IMR-90 (cell line): ENCODE results near the gene TIRAP.

Experiments
- BHLHE40 ChIP-seq: fragments of 150-350 bp; IDR thresholded peaks from 2 replicates; pipeline ENCODE4 v1.6.1; 2016; ENCODE audit warnings: mild to moderate bottlenecking, low read depth, low read length
- CEBPB ChIP-seq: IDR thresholded peaks from 2 replicates; pipeline ENCODE4 v1.6.1; 2012; ENCODE audit warnings: low read depth, low read length, improper control_type of control experiment
- CHD1 ChIP-seq: IDR thresholded peaks from 2 replicates; pipeline ENCODE4 v1.6.1; 2012; ENCODE audit warnings: low read depth, low read length, improper control_type of control experiment
- CTCF ChIP-seq: conservative IDR thresholded peaks from 2 replicates; pipeline ENCODE4 v1.5.1; 2012; ENCODE audit warnings: mild to moderate bottlenecking, low read depth, low read length, improper control_type of control experiment
- FOS ChIP-seq: fragments of 150-350 bp; IDR thresholded peaks from 2 replicates; pipeline ENCODE4 v1.6.1; 2016; ENCODE audit warnings: low read depth, low read length
- MAFK ChIP-seq: IDR thresholded peaks from 2 replicates; pipeline ENCODE4 v1.6.1; 2012; ENCODE audit warnings: low read depth, low read length, improper control_type of control experiment
- MXI1 ChIP-seq: IDR thresholded peaks from 2 replicates; pipeline ENCODE4 v1.6.1; 2012; ENCODE audit warnings: low read depth, mild to moderate bottlenecking, low read length, moderate library complexity, borderline replicate concordance
- NFE2L2 ChIP-seq: fragments of 150-350 bp; IDR thresholded peaks from 2 replicates; pipeline ENCODE4 v1.6.1; 2016; ENCODE audit warnings: low read depth, mild to moderate bottlenecking, low read length
- POLR2A ChIP-seq: IDR thresholded peaks from 2 replicates; pipeline ENCODE4 v1.6.1; 2012; ENCODE audit warnings: mild to moderate bottlenecking, low read depth, low read length
- RAD21 ChIP-seq: IDR thresholded peaks from 2 replicates; pipeline ENCODE4 v1.6.1; 2012; ENCODE audit warnings: low read length, improper control_type of control experiment
- RCOR1 ChIP-seq: IDR thresholded peaks from 2 replicates; pipeline ENCODE4 v1.6.1; 2012; ENCODE audit warnings: mild to moderate bottlenecking, low read length, improper control_type of control experiment; ENCODE audit not compliant: insufficient replicate concordance
- RFX5 ChIP-seq: IDR thresholded peaks from 2 replicates; pipeline ENCODE4 v1.8.0; 2012; ENCODE audit warnings: low read depth, mild to moderate bottlenecking, low read length, moderate library complexity
- SMC3 ChIP-seq: fragments of 150-350 bp; IDR thresholded peaks from 2 replicates; pipeline ENCODE4 v1.6.1; 2016; ENCODE audit warnings: low read depth, mild to moderate bottlenecking, antibody characterized with exemption, low read length, moderate library complexity
- USF2 ChIP-seq: fragments of 150-350 bp; IDR thresholded peaks from 2 replicates; pipeline ENCODE4 v1.6.1; 2017; ENCODE audit warnings: mild to moderate bottlenecking, antibody characterized with exemption, low read length, low read depth

DNA sequence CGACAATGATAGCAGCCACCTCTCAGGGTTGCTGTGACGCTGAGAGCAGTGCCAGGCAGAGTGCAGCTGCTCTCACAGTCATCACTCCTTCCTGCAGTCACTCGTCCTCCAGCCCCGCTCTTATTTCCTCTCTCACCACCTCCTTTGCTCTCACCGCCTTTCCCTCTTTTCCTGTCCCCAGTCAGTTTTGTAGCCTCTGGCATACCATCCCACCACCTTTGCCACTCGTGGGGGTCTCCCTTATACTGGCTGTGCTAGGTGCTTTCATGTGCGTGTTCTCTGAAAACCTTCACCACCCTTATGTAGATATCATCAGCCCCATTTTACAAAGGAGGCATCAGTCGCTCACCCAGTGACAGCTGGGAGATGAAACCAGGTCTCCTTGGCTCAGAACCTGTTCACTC, 53.2 kb downstream of the TIRAP start:
- TF ChIP-seq RCOR1 (no peak), CTCF (no peak), MAFK (no peak), POLR2A (no peak), RAD21 (no peak), USF2 (no peak), BHLHE40 (no peak), MXI1 (no peak), CHD1 (no peak), FOS (no peak), CEBPB (no peak), SMC3 (no peak), RFX5 (no peak), NFE2L2 (no peak)
